HG03460 (cell line): ENCODE results near the gene TMEM198.
A peak's percentile ranks its signal among the peaks of the same experiment; 100 is the strongest.

Source experiments
- ATAC-seq: cut with Tn5 transposase; IDR thresholded peaks from one replicate; pipeline ENCODE4 v1.9.1; 2021; ENCODE audit not compliant: unreplicated experiment

TMEM198 gene

DNA sequence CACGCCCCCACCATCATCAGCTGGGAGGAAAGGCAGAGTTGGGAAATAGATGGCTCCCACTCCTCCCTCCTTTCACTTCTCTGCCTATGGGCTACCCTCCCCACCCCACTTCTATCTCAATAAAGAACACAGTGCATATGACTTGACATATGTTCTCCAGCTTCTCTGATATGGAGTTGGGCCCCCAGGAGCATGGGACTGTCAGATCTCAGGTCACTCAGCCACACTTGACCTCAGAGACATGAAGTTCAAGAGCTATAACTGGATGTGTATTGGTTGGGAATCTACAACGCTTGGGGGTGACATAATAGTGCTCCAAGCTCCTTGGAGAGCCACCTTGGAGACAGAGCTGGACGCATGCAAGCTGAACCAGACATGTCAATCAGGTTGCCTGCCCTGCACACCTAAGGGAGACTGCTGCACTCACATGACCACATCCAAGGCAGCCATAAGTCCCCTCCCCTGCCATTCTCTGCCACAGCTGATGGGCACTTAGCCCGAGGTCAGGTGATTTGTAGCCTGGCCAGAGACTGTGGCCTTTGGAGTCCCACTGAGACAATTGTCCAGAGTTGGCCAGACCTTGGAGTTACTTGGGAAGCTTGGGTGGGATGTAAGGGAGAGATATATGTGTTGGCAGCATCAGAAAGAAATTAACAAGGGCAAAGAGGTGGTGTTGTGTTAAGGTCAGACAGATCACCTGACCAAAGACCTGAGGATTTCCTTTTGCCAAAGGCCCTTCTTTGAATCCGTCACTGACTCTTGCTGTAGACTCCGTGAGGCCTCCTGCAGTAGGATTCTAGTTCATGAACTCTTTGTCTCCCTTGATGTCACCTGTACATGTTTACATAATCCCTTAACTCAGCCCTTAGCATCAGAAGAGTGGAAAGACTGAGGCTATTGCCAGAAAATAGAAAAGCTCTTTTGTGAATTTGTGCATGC, 32.0 kb downstream of the TMEM198 start:
- ATAC-seq: no peak

GRCh38 chr2:219576505-219577388, 32.9 kb downstream of the TMEM198 start:
- ATAC-seq: no peak

DNA sequence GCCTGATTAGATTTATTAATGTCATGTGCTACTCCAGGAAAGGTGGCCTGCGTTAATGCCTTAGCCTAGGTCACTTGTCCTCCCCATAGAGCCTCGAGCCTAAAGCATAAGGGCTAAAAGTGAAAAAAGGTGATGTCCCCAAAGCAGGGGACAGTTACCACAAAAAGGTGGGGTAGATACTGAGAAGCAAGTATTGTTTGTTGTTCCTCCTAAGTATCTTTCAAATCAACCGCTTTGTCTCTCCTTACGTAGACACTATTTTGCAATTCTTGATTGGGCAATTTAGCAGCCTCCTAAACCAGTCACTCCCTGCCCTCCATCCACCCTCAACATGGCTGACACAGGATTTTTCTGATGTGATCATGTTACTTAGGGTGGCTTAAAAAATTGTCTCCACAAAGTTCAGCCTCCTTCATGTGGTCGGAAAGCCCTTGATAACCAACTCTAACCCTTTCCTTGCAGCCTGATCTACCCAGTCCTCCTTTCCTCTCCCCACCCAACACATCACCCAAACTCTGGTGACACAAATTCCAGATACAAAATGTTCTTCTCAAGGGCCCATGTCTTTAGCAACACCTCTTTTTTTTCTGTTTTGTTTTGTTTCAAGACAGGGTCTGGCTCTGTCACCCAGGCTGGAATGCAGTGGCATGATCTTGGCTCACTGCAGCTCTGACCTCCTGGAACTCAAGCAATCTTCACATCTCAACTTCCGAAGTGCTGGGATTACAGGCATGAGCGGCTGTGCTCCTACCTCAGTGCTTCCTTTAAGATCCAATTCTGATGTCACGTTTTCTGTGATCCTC, 35.2 kb downstream of the TMEM198 start:
- ATAC-seq: no peak

DNA sequence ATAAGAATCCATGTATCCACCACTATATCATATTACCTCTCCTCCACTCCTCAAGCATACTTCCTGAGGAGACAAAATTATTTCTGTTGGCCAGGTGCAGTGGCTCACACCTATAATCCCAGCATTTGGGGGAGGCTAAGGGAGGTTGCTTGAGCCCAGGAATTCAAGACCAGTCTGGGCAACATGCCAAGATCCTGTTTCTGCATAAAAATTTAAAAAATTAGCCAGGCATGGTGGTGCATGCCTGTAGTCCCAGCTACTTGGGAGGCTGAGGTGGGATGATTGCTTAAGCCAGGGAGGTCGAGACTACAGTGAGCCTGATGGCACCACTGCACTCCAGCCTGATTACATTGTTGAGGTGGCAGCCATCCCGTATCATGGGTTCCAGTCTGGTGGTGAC, 37.5 kb downstream of the TMEM198 start:
- ATAC-seq: no peak

DNA sequence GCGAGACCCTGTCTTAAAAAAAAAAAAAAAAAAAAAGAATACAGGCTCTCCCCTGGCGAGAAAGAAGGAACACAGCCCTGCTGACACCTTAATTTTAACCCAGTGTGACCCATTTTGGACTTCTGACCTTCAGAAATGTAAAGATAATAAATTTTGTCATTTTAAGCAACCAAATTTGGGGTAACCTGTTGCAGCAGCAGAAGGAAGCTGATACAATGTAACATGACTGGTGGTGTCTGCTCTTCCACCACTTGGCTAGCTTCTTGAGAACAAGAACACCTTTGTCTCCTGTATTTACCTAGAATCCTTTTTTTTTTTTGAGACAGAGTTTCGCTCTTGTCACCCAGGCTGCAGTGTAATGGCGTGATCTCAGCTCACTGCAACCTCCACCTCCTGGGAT, 47.3 kb downstream of the TMEM198 start:
- ATAC-seq: no peak

DNA sequence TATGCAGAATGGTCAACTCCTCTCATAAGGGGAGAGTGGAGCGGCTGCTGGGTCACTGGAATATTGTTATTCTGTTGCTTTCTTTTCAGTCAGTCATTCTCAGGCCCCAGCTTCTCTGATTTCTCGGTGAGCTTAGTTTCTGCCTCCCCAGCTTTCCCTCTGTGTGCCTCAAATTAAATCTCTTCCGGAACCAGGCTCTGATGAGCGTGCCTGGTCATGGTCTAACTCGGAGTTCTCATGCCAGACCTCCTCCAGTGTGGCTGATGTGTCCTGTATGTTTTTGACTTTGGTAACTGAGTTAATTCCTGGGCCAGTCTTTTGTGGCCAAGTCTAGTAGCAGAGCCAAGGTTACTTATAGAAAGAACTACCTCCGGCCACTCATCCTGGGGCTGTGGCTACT, 48.9 kb downstream of the TMEM198 start:
- ATAC-seq: no peak

DNA sequence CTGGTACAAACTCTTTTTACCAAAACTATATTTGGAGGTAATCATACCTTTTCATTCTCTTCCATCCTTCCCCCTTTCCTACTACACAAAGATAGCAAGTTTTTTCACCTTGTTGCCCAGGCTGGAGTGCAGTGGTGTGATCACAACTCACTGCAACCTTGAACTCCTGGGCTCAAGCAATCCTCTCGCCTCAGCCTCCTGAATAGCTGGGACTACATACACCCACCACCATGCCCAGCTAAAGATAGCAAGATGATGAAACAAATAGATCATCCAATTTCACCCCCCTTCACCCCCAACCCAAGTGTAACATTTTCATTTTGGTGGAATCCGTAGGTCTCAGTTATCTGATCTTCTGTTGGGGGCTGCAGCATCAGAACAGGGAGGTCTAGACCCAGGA, 49.3 kb downstream of the TMEM198 start:
- no peak for ATAC-seq

DNA sequence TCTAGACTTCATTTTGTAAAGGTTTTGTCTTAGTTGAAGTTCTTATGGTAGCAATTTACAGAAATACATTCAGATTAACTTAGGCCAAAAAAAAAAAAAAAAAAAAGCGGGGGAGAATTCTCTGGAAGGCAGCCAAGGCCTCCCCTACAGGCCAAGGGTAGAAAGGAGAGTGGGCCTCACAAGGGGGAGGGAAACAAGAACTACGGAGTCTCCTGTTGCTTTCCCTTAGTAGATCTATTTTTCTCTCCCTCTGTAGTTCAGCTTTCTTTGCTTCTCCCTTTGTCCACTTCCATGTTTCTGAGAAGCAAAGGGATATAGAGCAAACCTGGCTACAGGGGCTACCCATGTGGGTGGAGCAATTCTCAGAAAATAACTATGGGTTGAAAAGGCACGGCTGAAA, 51.4 kb downstream of the TMEM198 start:
- no peak for ATAC-seq

DNA sequence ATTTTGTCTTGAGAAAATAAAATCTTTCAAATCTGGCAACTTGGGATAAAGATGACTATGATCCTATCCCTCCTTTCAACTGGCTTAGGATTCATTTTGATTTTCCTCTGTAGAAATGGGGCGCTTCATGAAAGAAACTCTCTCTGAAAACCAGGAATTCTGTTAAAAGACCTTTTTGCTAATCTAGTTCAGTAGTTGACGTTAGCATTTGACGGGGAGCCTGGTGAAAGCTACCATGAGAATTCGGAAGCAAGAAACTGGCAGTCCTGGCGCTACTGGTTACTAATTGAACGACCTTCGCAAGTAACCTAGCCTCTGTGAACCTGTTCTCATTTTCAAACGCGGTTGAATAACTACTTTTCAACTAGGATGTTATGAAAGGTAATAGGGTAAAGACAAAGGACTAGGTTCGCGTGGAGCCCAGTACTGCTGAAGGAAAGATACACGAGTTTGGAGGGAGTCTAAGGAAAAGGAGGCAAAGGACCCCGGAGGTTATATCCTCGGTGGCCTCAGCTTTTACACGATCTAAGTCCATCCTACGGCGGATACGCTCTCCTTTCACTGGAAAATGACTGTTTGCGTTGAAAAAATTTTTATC, 53.2 kb downstream of the TMEM198 start:
- ATAC-seq: peak; percentile 1

- ATAC-seq: peak; percentile 94
Observed at GRCh38 chr2:219597552-219598307, 53.9 kb downstream of the TMEM198 start, which contains the start of gene STK11IP. Gene STK11IP (plus strand): TSS chr2:219597857. CDS start chr2:219598120, 263 bp downstream.

DNA sequence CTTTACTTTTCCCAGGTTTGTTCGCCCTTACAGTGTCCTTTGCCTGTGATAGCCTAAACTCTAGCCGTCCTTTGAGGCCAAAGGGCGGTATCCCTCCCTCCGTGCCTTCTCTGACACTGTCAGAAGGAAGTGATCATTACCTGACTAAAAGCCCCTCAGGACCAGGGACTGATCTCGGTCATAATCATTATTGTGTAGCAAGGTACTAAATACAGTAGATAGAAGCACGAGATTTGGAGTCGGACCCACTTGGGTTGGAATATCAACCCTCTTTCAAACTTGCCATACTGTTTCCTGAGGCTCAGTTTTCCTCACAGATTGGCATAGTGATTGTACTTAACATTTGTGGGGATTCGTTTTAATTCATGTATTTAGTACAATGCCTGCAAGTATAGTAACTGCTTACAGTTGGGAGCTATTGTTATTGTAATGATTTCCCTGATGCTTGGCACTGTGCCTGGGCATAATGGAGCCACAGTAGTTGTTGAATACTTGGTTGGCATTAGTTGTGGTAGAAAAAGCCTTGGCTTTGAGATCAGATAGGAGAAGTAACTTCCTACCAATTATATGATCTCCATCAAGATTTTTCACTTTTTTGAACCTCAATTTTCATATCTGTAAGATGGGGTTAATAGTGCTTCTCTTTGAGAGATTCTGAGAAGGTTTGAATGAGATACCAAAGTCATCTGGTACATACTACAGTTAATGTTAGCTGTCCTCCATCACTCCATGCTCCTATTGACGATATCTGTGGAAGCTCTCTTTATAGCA, 54.7 kb downstream of the TMEM198 start:
- ATAC-seq: no peak
